Effector CD4-positive, alpha-beta T cell (primary cell): ENCODE results near the gene MST1R.
"Not testable (repeated sequence)": the region's sequence is repeated elsewhere in the genome, so short reads cannot be mapped to it uniquely, and the experiment has no call there.

Source experiments
- DNase-seq: peaks from one replicate; pipeline ENCODE4 v3.0.0-alpha.2; 2020

The MST1R gene

GRCh38 chr3:49911124-49911420, 7.4 kb upstream of the MST1R start:
- DNase-seq = no peak

DNA sequence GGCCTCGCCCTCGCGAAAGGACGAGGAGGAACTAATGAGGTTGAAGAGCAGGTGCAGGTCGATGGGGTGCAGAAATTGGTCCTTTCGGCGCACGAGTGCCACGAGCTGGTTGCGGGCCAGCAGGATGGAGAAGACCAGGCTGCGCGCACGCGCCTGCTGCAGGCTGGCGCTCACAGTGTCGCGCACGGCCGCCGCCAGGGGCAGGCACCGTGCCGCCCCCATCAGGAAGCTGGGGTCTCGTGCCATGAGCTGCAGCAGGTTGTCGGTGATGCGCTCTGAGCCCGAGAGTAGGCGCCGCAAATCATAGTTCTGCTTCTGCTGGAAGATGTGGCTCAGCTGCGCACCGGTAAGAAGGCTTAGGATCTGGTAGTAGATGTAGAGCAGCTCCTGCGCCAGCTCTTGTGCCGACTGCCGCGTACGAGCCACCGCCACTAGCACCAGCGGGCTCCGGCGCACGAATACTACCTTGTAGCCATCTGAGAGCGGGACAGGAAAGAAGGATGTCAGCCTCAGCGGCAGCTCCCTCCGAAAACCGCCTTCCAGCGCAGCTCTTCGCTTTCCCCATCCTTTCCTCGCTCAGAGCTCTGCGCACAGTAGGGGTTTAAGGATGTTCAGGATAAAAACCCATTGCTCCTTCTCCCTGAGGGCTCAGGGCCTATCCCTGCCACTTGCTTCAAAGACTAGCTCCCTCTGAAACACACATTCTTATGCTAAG, 6.9 kb upstream of the MST1R start:
- no peak for DNase-seq

- DNase-seq = no peak
Observed at GRCh38 chr3:49908373-49909199, 4.9 kb upstream of the MST1R start.

DNA sequence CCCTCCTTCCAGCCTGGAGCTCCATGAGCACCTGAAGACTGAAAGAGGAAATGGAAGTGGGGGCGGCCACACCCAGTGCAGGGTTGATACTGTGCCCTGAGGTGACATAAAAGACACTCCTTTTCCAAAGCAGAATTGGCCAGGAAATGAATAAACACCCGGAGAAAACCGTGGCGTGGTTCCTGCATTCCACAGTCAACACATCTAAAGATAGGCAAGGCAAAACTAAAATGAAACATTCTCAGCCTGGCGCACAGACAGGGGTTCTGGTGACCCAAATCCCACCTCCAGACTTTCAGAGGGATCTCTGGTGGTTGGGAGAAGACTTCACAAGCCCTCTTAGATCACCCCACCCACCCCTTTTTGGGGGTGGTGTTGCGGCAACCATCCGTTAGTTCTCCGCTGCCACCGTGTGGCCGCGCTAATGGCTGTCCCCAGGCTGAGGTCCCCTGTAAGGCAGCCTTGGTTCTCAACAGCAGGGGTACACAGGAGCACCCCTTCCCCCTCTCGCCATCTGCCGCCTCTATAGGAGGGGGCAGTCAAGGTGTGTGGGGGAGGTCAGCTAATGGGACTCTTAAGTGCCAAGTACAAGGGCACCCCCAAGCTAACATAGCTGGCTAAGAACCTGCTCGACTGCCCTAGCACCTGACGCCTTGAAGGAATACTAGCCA, 2.5 kb upstream of the MST1R start:
- DNase-seq = peak; percentile 34

- not testable (repeated sequence) for DNase-seq
Observed at GRCh38 chr3:49904448-49904847, 775 bp upstream of the MST1R start.

DNA sequence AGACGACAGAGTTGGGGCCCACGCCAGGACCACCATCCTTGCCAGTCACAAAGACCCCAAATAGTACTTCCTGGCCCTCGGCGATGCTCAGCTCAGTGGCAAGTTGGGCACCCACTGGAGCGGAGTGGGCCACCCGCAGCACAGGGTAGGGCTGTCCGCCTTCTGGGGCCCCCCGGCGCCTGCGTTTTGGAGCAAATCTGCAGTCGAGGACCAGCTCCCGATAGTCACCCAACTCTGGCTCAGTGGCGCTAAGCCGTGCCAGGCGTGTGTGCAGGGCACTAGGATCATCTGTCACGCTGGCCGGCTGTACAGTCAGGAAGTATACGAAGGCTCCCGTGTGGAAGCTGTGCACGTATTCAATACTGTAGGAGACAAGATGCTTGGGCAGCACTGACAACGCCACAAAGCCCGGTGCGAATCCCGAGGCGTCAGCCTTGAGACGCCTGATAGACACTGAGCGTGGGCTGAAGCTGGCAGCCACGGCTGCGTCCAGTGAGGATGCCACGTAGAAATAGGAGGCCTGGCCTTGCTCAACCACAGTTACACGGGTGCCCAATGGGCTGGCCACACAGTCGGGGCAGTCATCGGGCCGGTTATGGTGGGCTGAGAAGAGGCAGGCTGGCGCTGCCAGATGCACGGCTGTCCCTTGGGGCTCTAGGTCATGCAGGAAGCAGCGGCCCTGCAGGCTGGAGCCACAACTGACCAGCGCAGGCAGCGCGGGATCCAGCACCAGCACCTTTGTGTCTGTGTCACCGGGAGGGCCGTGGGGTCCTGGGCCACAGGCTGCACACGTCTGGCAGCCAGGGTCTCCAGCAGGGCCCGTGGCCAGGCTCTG, 945 bp downstream of the MST1R start:
- DNase-seq = no peak

DNA sequence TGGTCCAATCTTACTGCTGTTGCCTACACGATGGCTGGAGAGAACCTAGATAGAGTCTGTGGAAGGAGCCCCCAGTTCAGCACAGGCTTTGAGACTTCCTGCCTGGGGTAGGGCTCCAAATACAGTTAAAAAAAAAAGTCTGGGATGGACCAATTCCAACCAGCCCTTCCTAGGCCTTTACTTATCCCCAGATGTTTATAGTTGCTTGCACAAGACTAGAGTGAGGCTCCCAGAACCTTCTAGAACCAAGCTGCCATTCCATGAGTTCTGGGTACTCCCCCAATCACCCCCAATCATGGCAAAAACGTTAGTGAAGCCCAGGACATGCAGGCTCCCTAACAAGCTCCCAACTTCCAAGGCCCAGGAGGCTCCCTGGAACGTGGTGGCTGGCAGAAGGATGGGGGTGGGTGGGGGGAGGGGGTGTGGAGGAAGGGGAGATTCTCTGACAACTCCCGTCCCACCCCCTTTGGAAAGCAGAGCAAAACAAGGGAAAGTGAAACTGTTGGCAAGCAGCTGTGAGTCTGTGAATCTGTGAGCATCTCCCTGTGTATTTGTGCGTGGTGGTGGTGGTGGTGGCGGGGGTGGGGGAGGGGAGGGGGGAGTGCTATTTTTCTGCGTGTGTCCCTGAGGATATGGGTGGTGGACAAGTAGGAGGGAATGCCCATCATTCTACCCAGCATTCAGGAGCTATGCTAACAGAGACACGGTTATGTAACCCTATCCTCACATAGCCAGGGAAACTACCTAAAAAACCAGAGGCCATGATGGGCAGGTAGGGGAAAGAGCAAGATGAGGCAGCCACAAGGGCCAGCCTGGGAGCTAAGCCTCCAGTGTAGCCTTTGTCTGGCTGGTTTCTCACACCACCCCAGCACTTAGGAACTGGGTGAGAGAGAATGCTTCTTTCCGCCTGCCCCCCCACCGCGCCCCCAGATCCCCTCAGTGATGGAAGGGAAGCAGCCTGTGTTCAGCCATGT, 2.0 kb downstream of the MST1R start:
- no peak for DNase-seq

GRCh38 chr3:49900491-49901153, 3.1 kb downstream of the MST1R start:
- DNase-seq = no peak

GRCh38 chr3:49899815-49900214, 3.9 kb downstream of the MST1R start:
- DNase-seq = no peak

- DNase-seq = no peak
Observed at GRCh38 chr3:49898991-49899390, 4.7 kb downstream of the MST1R start.

GRCh38 chr3:49896345-49896744, 7.3 kb downstream of the MST1R start:
- DNase-seq = no peak

DNA sequence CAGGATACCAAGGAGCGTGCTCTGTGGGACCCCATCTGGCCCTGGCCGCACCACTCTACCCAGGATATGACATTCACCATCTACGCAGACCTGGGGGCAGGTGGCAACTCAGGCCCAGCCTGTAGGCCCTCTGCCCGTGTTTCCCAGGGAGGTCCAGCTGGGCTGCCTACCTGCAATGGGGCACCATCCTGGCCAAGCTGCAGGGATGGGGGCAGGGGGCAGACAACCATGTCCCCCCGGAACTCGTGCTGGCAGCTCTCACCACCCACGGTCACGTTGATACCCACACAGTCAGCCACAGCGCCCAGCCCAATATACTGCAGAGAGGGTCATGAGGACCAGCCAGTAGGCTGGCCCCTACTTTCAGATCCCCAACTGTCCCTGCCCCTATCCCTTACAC, 7.9 kb downstream of the MST1R start:
- no peak for DNase-seq

DNA sequence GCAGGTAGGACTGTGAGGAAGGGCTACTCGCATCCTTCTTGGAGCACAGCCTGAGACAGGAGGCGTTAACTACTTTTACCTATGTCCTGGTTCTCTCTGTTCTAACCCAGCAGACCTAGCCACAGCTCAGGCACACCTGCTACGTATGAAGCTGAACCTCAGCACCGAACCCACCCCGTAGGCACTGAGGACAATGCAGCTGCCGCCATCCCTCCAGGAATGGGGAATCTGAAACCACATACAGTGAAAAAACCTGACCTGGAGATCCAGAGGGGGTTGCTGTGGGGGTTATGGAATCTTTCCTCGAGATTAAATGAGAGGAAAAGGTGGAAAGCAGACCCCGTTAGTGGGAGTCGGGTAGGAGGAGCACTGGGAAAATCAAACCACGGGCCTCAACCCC, 14.4 kb downstream of the MST1R start:
- DNase-seq = no peak

GRCh38 chr3:49886922-49887265, 16.8 kb downstream of the MST1R start:
- DNase-seq = no peak

DNA sequence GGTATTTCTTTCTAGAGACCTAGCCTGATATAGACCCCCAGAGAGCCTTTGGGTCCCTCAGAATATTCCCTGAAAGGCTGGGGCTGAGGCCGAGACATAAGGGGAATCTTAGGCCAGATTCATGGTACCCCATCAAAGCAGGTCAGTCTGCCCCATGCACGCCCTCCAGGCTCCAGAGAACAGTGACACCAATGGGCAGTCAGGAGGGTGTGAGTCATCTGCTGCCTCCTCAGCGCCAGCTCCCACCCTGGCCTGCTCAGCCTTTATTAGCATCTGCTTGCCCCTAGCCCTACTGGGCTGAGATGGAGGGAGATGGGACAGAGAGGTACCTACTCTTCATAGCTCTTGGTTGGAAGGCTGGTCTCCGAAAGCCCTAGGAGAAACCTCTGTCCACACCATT, 19.7 kb downstream of the MST1R start:
- DNase-seq = no peak

GRCh38 chr3:49882166-49882565, 21.5 kb downstream of the MST1R start:
- no peak for DNase-seq

GRCh38 chr3:49880581-49881315, 22.9 kb downstream of the MST1R start:
- no peak for DNase-seq

DNA sequence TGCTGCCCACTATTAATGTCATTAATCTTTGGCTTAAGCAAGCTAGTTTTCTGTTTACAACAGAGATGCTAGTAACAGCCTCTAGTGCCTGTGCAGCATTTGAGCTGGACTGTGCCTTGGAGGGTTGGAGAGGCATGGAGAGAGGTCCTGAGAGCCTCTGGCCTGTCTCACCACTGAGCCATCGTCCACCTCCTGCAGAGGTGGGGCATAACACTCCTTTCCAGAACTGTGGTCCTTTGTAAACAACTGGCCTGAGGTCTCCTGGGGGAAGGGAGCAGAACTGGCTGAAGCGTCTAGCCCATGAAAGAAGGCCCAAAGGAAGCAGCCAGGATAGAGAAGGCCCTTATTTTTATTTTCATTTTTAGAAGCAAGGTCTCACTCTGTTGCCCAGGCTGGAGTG, 24.0 kb downstream of the MST1R start:
- DNase-seq = no peak

DNA sequence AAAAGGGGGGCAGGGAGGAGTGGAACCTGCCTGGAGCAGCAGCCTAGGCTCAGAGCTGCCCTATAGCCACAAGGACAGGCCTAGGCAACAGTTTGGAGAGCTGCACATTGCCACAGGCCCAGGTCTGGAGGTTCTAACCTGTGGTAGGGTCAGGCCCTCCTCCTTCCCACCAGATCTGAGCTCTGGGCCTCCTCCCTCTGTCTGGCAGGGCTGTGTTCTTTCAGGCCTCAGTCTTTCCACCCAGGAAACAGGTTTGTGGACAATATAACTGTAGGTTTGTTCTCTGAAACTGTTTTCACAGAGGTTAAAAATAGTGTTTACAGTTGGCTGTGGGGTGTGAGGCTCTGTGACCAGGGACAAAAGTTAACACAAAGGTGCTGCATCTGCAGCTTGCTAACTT, 25.0 kb downstream of the MST1R start:
- no peak for DNase-seq

- DNase-seq = no peak
Observed at GRCh38 chr3:49877716-49878115, 26.0 kb downstream of the MST1R start.

DNA sequence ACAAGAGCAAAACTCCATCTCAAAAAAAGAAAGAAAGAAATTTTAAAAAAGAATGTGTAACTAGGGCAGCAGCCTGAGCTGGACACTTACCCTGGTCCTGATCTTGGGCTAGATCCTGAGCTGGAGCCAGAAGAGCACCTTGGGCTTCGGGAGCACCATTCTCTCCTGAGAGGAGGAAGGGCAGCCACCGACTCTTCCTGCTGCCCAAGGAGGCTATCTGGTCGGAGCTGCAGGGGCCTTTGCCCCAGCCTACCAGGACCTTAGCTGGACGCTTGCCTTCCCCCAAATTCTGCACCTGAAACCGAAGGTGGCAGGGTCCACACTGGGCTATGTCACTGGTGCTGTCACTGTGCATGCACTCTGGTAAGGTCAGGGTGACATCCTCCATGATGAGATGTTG, 27.1 kb downstream of the MST1R start:
- no peak for DNase-seq
